ENCODE results near the gene SMARCD2.

SMARCD2 gene

GRCh38 chr17:63823659-63824331 is 18.7 kb downstream of the SMARCD2 start:
- no peak for DNase-seq (ENCODE audit: extremely low spot score)
- no peak for TF ChIP-seq CTCF (IDR thresholded peaks at IDR 0.05; ENCODE audit: control extremely low read depth, extremely low read depth, low read depth, missing control alignments)
- ChIA-PET CTCF (interaction anchor here (0.9 to 2.8 kb wide), 2 partner anchors 10 to 18 kb away, joined by 3 to 15 read pairs; no protein-coding TSS in a partner anchor), POLR2A (interaction anchor here (0.7 kb wide), 1 partner anchor 47 kb away, joined by 3 read pairs; no protein-coding TSS in a partner anchor)

GRCh38 chr17:63822537-63822936 is 19.9 kb downstream of the SMARCD2 start:
- DNase-seq (ENCODE audit: extremely low spot score): no peak
- TF ChIP-seq CTCF (IDR thresholded peaks at IDR 0.05; ENCODE audit: control extremely low read depth, extremely low read depth, low read depth, missing control alignments): no peak
- ChIA-PET POLR2A (no interaction called here), CTCF (no interaction called here)

DNA sequence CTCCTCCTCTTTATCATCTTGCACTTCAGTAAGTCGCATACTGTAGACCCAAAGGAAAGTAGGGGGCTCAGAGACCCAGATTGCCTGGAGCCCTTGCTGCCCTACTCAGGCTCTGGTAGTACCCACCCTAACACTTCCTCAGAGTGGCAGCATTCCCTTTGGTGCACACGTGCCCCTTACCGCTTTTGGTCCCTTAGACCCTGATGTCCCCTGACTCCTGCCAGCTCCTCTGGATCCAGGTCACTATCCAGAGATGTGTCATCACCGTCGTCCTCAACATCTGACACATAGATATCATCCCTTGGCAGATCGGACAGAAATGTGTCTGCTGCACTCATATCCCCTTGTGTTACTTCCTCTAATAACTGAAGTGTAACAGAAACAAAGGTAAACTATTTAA is 20.7 kb downstream of the SMARCD2 start:
- ChIA-PET POLR2A (no interaction called here), CTCF (interaction anchor here (1.3 to 1.5 kb wide), 2 partner anchors 24 to 41 kb away, joined by 3 to 5 read pairs; no protein-coding TSS in a partner anchor)
- no peak for TF ChIP-seq CTCF (IDR thresholded peaks at IDR 0.05; ENCODE audit: control extremely low read depth, extremely low read depth, low read depth, missing control alignments)
- no peak for DNase-seq (ENCODE audit: extremely low spot score)

DNA sequence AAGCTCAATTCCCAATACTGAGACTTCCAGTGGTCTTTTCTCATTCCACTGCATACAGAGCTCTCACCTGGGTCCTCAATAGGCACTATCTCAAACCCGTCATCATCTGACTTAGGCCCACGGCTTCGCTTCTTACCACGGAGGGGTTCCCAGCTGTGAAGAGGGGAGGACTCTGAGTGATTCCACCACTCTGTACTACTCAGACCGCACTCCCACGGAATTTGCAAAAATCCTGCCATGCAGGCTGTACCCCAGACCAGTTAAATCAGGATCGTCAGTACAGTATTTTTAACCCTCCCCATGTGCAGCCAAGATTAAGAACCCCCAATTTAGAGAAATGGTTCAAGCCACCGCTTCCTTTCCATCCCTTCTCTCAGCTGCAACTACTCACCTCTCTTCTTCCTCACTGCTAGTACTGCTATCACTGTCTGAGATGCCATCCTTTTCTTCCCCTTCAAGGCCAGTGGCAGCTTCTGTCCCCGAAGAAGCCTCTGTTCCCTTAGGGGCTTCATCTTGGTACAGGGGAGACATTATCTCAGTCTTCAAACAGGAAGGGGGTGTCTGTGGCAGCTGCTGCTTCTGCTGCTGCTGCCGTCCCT is 21.4 kb downstream of the SMARCD2 start:
- POLR2A ChIA-PET: no interaction called here
- DNase-seq (ENCODE audit: extremely low spot score): no peak
- TF ChIP-seq CTCF (IDR thresholded peaks at IDR 0.05; ENCODE audit: control extremely low read depth, extremely low read depth, low read depth, missing control alignments): no peak
- CTCF ChIA-PET: interaction anchor here (1.1 to 1.6 kb wide), 5 partner anchors 12 to 46 kb away, joined by 3 to 6 read pairs (median 4); no protein-coding TSS in a partner anchor

DNA sequence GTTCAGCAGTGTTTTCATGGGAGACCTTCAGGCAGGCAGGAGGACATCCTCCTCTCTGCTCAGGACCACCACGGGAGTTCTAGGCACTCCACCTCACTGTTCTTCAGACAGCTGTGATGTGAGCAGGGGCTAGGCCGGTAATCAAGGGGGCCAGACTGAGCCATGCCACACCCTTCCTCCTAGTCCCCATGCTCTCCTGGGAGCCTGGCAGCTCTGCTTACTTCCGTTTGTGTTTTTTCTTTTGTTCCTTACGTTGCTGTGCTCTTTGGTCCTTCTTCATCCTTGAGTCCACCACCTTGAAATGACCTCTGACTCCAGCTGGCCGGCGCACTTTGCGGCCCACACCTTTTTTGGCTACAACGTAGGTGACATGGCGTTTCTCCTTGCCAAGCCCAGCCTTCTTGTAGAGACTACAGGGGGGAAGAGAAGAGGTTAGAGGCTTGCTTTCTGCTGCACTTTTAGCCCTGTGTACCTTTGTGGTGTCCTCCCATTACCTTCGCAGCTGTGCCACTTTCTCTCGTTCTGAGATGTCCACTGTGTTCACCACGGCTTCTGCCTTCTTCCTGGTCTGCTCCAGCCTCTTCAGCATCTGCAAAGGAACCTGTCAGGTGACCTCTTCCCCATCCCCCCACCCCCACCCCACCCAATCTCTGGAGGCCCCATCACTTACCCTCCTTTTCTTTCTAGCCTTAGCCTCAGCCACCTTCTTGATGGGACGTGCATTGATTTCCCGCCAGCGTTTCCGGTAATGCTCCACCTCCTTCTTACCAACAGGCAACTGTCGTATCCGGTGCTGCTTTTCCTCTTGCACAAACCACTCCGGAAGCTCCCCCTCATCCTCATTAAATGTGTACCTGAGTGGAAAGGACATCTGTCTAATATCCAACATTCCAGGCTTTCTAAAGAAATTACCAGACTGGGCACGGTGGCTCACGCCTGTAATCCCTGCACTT is 22.6 kb downstream of the SMARCD2 start:
- TF ChIP-seq CTCF (IDR thresholded peaks at IDR 0.05; ENCODE audit: control extremely low read depth, extremely low read depth, low read depth, missing control alignments): no peak
- ChIA-PET CTCF (interaction anchor here (1.1 to 1.7 kb wide), 5 partner anchors 10 to 45 kb away, joined by 3 to 6 read pairs (median 4); no protein-coding TSS in a partner anchor), POLR2A (interaction anchor here (1.1 kb wide), 1 partner anchor 39 kb away, joined by 4 read pairs; no protein-coding TSS in a partner anchor)
- DNase-seq (ENCODE audit: extremely low spot score): no peak

- no peak for TF ChIP-seq CTCF (IDR thresholded peaks at IDR 0.05; ENCODE audit: control extremely low read depth, extremely low read depth, low read depth, missing control alignments)
- no peak for DNase-seq (ENCODE audit: extremely low spot score)
- POLR2A ChIA-PET: no interaction called here
- CTCF ChIA-PET: interaction anchor here (1.1 to 1.7 kb wide), 5 partner anchors 13 to 30 kb away, joined by 3 to 7 read pairs (median 4); no protein-coding TSS in a partner anchor
These were observed 23.4 kb downstream of the SMARCD2 start for GRCh38 chr17:63819131-63819530.
